Upper lobe of left lung (tissue), 6 donors: Measurements from ENCODE around the gene CAMSAP3. TPM values are rescaled to one million over a fixed set of nuclear protein-coding genes. Genes with fewer than 3 reads are reported as not detected.
A peak's percentile ranks its signal among the peaks of the same experiment; 100 is the strongest.

ENCODE experiments used
- ATAC-seq, 2 donors: fragments of 200-7000 bp; cut with Tn5 transposase; one replicate each; pipeline ENCODE4 v1.9.1; 2022; ENCODE audit warnings: mild to moderate bottlenecking in 2 of 2, moderate library complexity in 2 of 2; ENCODE audit not compliant: low FRiP score in 2 of 2
- DNase-seq, 2 donors: peaks; one replicate each; pipeline ENCODE4 v3.0.0-alpha.2; 2019 to 2020
- H3K27ac ChIP-seq, 4 donors: fragments of 200-600 bp; sonication (generic); one replicate each; pipeline ENCODE4 v1.5.1; 2016 to 2019
- H3K27me3 ChIP-seq, 4 donors: fragments of 200-600 bp; sonication (generic); one replicate each; pipeline ENCODE4 v1.5.1; 2017 to 2019
- H3K36me3 ChIP-seq, 4 donors: fragments of 200-600 bp; sonication (generic); one replicate each; pipeline ENCODE4 v1.5.1; 2016 to 2019
- H3K4me1 ChIP-seq, 4 donors: fragments of 200-600 bp; sonication (generic); one replicate each; pipeline ENCODE4 v1.5.1; 2018 to 2019
- H3K4me3 ChIP-seq, 4 donors: fragments of 200-600 bp; sonication (generic); one replicate each; pipeline ENCODE4 v1.5.1; 2017 to 2019; ENCODE audit warnings: mild to moderate bottlenecking in 2 of 4, moderate library complexity in 1 of 4
- H3K9me3 ChIP-seq, 4 donors: fragments of 200-600 bp; sonication (generic); one replicate each; pipeline ENCODE4 v1.5.1; 2018 to 2019
- CTCF ChIP-seq, 6 experiments: fragments of 450-650 bp in 4 of 6; fragments of 200-600 bp in 2 of 6; sonication (generic) in 2 of 6; IDR thresholded peaks; one replicate each; pipeline ENCODE4 v1.5.1; 2016 to 2019; ENCODE audit warnings: antibody characterized with exemption in 6 of 6
- EP300 ChIP-seq, 4 donors: sonication (generic); formaldehyde crosslinking; IDR thresholded peaks; one replicate each; pipeline ENCODE4 v1.5.1; 2017; ENCODE audit warnings: antibody characterized with exemption in 4 of 4, control low read depth in 2 of 4
- POLR2A ChIP-seq, 4 donors: fragments of 450-650 bp; IDR thresholded peaks; one replicate each; pipeline ENCODE4 v1.5.1; 2016 to 2017; ENCODE audit warnings: antibody characterized with exemption in 4 of 4, mild to moderate bottlenecking in 2 of 4
- POLR2AphosphoS5 ChIP-seq, 2 donors: sonication (generic); formaldehyde crosslinking; IDR thresholded peaks; one replicate each; pipeline ENCODE4 v1.5.1; 2017; ENCODE audit warnings: antibody characterized with exemption in 2 of 2
- WGBS, 2 donors: methylation state at CpG; one replicate each; pipeline ENCODE4 v1.1.5; 2017 to 2018; 5-methylcytosine and 5-hydroxymethylcytosine counted together
- total RNA-seq, 6 donors: library from RNA; depleted of rRNA in 4 of 6; stranded (reverse); fragments of >200 nt in 4 of 6; gene quantifications; one replicate each; pipeline versions ENCODE4 v1.1.0 to v1.2.1, GENCODE V29; 2016 to 2021
- donor health status: DM: no; HTN: no; CAD: no; lungs with moderate emphysema.
- donor health status: DM: no; HTN: yes; CAD: no; lungs with severe emphysema.

Gene CAMSAP3
- total RNA-seq, 6 donors from 2014 or later, result 12.2 to 63.9 (median 31.2) TPM

GRCh38 chr19:7624810-7625209 lies 29.1 kb downstream of the CAMSAP3 start:
- TF ChIP-seq POLR2A (IDR thresholded peaks at IDR 0.05), result no peak
- TF ChIP-seq CTCF (IDR thresholded peaks at IDR 0.05), result no peak
- no peak for TF ChIP-seq EP300 (IDR thresholded peaks at IDR 0.05)
- no peak for TF ChIP-seq POLR2AphosphoS5 (IDR thresholded peaks at IDR 0.05)

GRCh38 chr19:7625763-7626372 lies 30.2 kb downstream of the CAMSAP3 start:
- ATAC-seq (no peak), DNase-seq (peak in 1 of 2 donors; percentile 80)
- Histone ChIP-seq H3K27me3 (no peaks in the 10 kb centered on the region), H3K9me3 (no peaks in the 10 kb centered on the region), H3K4me1 (peaks cover 24 to 34% (median 27%) of the 10 kb centered on the region in 4 donors), H3K27ac (no peak overlapping the region), H3K4me3 (no peak overlapping the region), H3K36me3 (peaks cover 18 to 66% (median 59%) of the 10 kb centered on the region in 4 donors)
- WGBS, 2 donors, result 97 to 100% methylated on average over 3 to 34 of the region's 34 CpGs
- TF ChIP-seq CTCF (IDR thresholded peaks at IDR 0.05), result no peak
- no peak for TF ChIP-seq POLR2AphosphoS5 (IDR thresholded peaks at IDR 0.05)
- TF ChIP-seq EP300 (IDR thresholded peaks at IDR 0.05), result no peak
- TF ChIP-seq POLR2A (IDR thresholded peaks at IDR 0.05), result no peak

More at GRCh38 chr19:7624810-7625209, 29.1 kb downstream of the CAMSAP3 start:
- Histone ChIP-seq H3K27me3 (no peaks in the 10 kb centered on the region), H3K36me3 (peaks cover 23 to 77% (median 70%) of the 10 kb centered on the region in 4 donors), H3K4me1 (peaks cover 22 to 34% (median 28%) of the 10 kb centered on the region in 4 donors), H3K27ac (no peak overlapping the region), H3K4me3 (no peak overlapping the region), H3K9me3 (no peaks in the 10 kb centered on the region)
- 94% methylated on average over 12 to 16 of the region's 17 CpGs for WGBS, 2 donors
- DNase-seq (no peak), ATAC-seq (no peak)

GRCh38 chr19:7627166-7627565 lies 31.5 kb downstream of the CAMSAP3 start:
- H3K4me1 ChIP-seq, result peaks cover 28 to 40% (median 32%) of the 10 kb centered on the region in 4 donors
- peaks cover 9 to 61% (median 47%) of the 10 kb centered on the region in 4 donors for H3K36me3 ChIP-seq
- H3K9me3 ChIP-seq, result no peaks in the 10 kb centered on the region
- ATAC-seq (no peak), DNase-seq (no peak)
- no peak overlapping the region for H3K4me3 ChIP-seq
- no peak overlapping the region for H3K27ac ChIP-seq
- no peaks in the 10 kb centered on the region for H3K27me3 ChIP-seq
- WGBS, 2 donors, result 97% methylated on average over 16 to 24 of the region's 24 CpGs
- TF ChIP-seq CTCF (IDR thresholded peaks at IDR 0.05) (no peak), POLR2A (IDR thresholded peaks at IDR 0.05) (no peak), POLR2AphosphoS5 (IDR thresholded peaks at IDR 0.05) (no peak), EP300 (IDR thresholded peaks at IDR 0.05) (no peak)

GRCh38 chr19:7628589-7629311 lies 33.1 kb downstream of the CAMSAP3 start:
- Histone ChIP-seq H3K36me3 (peaks cover 5 to 53% (median 34%) of the 10 kb centered on the region in 4 donors), H3K27me3 (no peaks in the 10 kb centered on the region), H3K9me3 (no peaks in the 10 kb centered on the region), H3K27ac (peak overlapping the region; percentile 88 to 91 (median 88)), H3K4me3 (peak overlapping the region; percentile 70 to 85 (median 76)), H3K4me1 (peaks cover 28 to 40% (median 32%) of the 10 kb centered on the region in 4 donors)
- TF ChIP-seq EP300 (IDR thresholded peaks at IDR 0.05) (no peak), CTCF (IDR thresholded peaks at IDR 0.05) (no peak), POLR2A (IDR thresholded peaks at IDR 0.05) (no peak), POLR2AphosphoS5 (IDR thresholded peaks at IDR 0.05) (no peak)
- 4 to 6% methylated on average over 13 to 14 of the region's 15 CpGs for WGBS, 2 donors
- ATAC-seq (no peak), DNase-seq (no peak)
